Activated T-cell treated with anti-CD3 and anti-CD28 coated beads for 24 hours (primary cell): Measurements from ENCODE around the gene MPRIP.
"Not testable (repeated sequence)": the region's sequence is repeated elsewhere in the genome, so short reads cannot be mapped to it uniquely, and the experiment has no call there.

Source experiments
- DNase-seq: peaks from one replicate; pipeline ENCODE4 v3.0.0-alpha.2; 2020; ENCODE audit warnings: low read depth

MPRIP gene

GRCh38 chr17:17149520-17150447 lies 107.5 kb downstream of the MPRIP start:
- no peak for DNase-seq

GRCh38 chr17:17150448-17150800 lies 108.2 kb downstream of the MPRIP start:
- no peak for DNase-seq

- no peak for DNase-seq
Measured at GRCh38 chr17:17151055-17151454, 108.8 kb downstream of the MPRIP start.

GRCh38 chr17:17151541-17151940 lies 109.3 kb downstream of the MPRIP start:
- no peak for DNase-seq

GRCh38 chr17:17151962-17152361 lies 109.7 kb downstream of the MPRIP start:
- no peak for DNase-seq

GRCh38 chr17:17152385-17152784 lies 110.1 kb downstream of the MPRIP start:
- DNase-seq: no peak

GRCh38 chr17:17153071-17153470 lies 110.8 kb downstream of the MPRIP start:
- DNase-seq: no peak

GRCh38 chr17:17153709-17154108 lies 111.5 kb downstream of the MPRIP start:
- no peak for DNase-seq

GRCh38 chr17:17154556-17154955 lies 112.3 kb downstream of the MPRIP start:
- no peak for DNase-seq

- DNase-seq: no peak
Measured at GRCh38 chr17:17154981-17155380, 112.7 kb downstream of the MPRIP start.

- DNase-seq: no peak
Measured at GRCh38 chr17:17155568-17155967, 113.3 kb downstream of the MPRIP start.

GRCh38 chr17:17156107-17156506 lies 113.8 kb downstream of the MPRIP start:
- no peak for DNase-seq

GRCh38 chr17:17156511-17156910 lies 114.3 kb downstream of the MPRIP start:
- DNase-seq: no peak

- no peak for DNase-seq
Measured at GRCh38 chr17:17157041-17157440, 114.8 kb downstream of the MPRIP start.

GRCh38 chr17:17158506-17158905 lies 116.2 kb downstream of the MPRIP start:
- DNase-seq: not testable (repeated sequence)

GRCh38 chr17:17159571-17159970 lies 117.3 kb downstream of the MPRIP start:
- DNase-seq: no peak

- DNase-seq: no peak
Measured at GRCh38 chr17:17161121-17161520, 118.9 kb downstream of the MPRIP start.

- DNase-seq: no peak
Measured at GRCh38 chr17:17161759-17162158, 119.5 kb downstream of the MPRIP start.

- no peak for DNase-seq
Measured at GRCh38 chr17:17164156-17164555, 121.9 kb downstream of the MPRIP start.

GRCh38 chr17:17164676-17165075 lies 122.4 kb downstream of the MPRIP start:
- no peak for DNase-seq

- DNase-seq: no peak
Measured at GRCh38 chr17:17165666-17166308, 123.5 kb downstream of the MPRIP start.

GRCh38 chr17:17166446-17166845 lies 124.2 kb downstream of the MPRIP start:
- no peak for DNase-seq

- DNase-seq: no peak
Measured at GRCh38 chr17:17167356-17167755, 125.1 kb downstream of the MPRIP start.

GRCh38 chr17:17167986-17168385 lies 125.7 kb downstream of the MPRIP start:
- DNase-seq: no peak
